ENCODE data around the gene NUDT21. TPM values are rescaled to one million over a fixed set of nuclear protein-coding genes. Genes with fewer than 3 reads are reported as not detected.
A peak's percentile ranks its signal among the peaks of the same experiment; 100 is the strongest.

Gene NUDT21
- total and polyA plus RNA-seq, 2 of the 8 experiments (the other 6 are each of a cell fraction or from before 2014, with no cell fraction given): 78.1 to 277 TPM

DNA sequence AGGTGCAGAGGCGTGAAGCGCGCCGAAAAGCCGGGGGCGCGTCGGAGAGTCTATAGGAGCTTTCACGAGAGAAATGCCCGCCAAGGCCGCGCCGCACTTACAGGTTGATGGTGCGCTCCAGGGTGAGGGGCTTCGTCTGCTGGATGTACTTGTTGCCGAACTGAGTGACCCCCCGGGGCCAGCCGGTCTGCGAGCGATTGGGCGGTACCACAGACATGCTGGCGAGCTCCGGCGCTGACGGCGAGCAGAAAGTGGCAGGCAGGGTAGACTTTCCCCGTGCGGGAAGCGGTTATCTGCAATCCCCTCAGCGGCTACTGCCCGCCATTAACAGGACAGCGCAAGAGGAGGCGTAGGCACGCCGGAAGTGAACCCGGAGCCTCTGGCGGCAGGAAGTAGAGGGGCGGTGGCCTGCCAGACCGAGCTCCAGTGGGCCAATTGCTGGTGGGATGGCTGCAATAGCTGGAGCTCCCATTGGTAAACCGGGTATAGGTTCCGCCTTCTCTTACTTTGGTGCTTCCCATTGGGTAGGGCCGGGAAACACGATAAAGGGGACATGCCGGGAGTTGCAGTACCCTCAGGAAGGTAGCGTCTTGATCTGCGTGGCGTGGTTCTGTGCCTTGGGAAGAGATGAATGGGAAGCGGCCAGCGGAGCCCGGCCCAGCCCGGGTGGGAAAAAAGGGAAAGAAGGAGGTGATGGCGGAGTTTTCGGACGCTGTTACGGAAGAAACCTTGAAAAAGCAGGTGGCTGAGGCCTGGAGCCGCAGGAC, at the start of gene NUDT21, which contains the start of gene OGFOD1 (continued):
- TF ChIP-seq ZNF274 (IDR thresholded peaks at IDR 0.05; ENCODE audit: borderline replicate concordance, extremely low read depth, low read length) (no peak), RNF2 (IDR thresholded peaks at IDR 0.05; ENCODE audit: borderline replicate concordance, low read depth, low read length, missing control alignments, poor library complexity, severe bottlenecking) (no peak), TAF1 (IDR thresholded peaks at IDR 0.05; ENCODE audit: low read depth, low read length) (peak; percentile 87), EP300 (IDR thresholded peaks at IDR 0.05; ENCODE audit: borderline replicate concordance in 1 of 2, low read depth in 2 of 2, low read length in 2 of 2) (no peak), CHD2 (IDR thresholded peaks at IDR 0.05; ENCODE audit: low read length) (peak; percentile 83), SRF (IDR thresholded peaks at IDR 0.05; ENCODE audit: low read depth, low read length) (no peak), EZH2 (IDR thresholded peaks at IDR 0.05; ENCODE audit: low read depth, low read length, severe bottlenecking) (no peak), FOSL1 (IDR thresholded peaks at IDR 0.05; ENCODE audit: insufficient read depth, low read depth, low read length) (no peak), JUND (IDR thresholded peaks at IDR 0.05; ENCODE audit: low read length) (no peak), SP1 (IDR thresholded peaks at IDR 0.05; ENCODE audit: low read depth, low read length) (peak; percentile 96), CREB1 (IDR thresholded peaks at IDR 0.05) (peak; percentile 30), SIN3A (conservative IDR thresholded peaks at IDR 0.05 in 1 of 2, IDR thresholded peaks at IDR 0.05 in 1 of 2; ENCODE audit: low read depth in 1 of 2, low read length in 2 of 2) (0 out of 4 replicates have a peak, but pooled peaks of 1 of the 2 experiments have one; percentile 67), PHF8 (conservative IDR thresholded peaks at IDR 0.05; ENCODE audit: low read depth, low read length) (peak; percentile 79), SIX5 (IDR thresholded peaks at IDR 0.05; ENCODE audit: low read depth, low read length) (no peak), SP4 (IDR thresholded peaks at IDR 0.05; ENCODE audit: low read length) (no peak), MAFK (IDR thresholded peaks at IDR 0.05; ENCODE audit: low read depth, low read length) (no peak), CHD1 (IDR thresholded peaks at IDR 0.05; ENCODE audit: low read depth, low read length) (no peak)
- TF ChIP-seq, protein P1, sequence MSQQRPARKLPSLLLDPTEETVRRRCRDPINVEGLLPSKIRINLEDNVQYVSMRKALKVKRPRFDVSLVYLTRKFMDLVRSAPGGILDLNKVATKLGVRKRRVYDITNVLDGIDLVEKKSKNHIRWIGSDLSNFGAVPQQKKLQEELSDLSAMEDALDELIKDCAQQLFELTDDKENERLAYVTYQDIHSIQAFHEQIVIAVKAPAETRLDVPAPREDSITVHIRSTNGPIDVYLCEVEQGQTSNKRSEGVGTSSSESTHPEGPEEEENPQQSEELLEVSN (IDR thresholded peaks at IDR 0.05): no peak
- TF ChIP-seq, protein P2, sequence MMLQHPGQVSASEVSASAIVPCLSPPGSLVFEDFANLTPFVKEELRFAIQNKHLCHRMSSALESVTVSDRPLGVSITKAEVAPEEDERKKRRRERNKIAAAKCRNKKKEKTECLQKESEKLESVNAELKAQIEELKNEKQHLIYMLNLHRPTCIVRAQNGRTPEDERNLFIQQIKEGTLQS (IDR thresholded peaks at IDR 0.05; ENCODE audit: insufficient read depth, low read depth, low read length): no peak
- TF ChIP-seq, protein P3, sequence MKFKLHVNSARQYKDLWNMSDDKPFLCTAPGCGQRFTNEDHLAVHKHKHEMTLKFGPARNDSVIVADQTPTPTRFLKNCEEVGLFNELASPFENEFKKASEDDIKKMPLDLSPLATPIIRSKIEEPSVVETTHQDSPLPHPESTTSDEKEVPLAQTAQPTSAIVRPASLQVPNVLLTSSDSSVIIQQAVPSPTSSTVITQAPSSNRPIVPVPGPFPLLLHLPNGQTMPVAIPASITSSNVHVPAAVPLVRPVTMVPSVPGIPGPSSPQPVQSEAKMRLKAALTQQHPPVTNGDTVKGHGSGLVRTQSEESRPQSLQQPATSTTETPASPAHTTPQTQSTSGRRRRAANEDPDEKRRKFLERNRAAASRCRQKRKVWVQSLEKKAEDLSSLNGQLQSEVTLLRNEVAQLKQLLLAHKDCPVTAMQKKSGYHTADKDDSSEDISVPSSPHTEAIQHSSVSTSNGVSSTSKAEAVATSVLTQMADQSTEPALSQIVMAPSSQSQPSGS (IDR thresholded peaks at IDR 0.05; ENCODE audit: low read length): no peak
- TF ChIP-seq, protein P4, sequence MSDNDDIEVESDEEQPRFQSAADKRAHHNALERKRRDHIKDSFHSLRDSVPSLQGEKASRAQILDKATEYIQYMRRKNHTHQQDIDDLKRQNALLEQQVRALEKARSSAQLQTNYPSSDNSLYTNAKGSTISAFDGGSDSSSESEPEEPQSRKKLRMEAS (IDR thresholded peaks at IDR 0.05): peak; percentile 53; the same call in 1 of the 2 replicates

All from H1 (cell line).